Activated CD8-positive, alpha-beta T cell treated with anti-CD3 and anti-CD28 coated beads for 36 hours (primary cell): ENCODE data around the gene DGKG. TPM values are rescaled to one million over a fixed set of nuclear protein-coding genes. Genes with fewer than 3 reads are reported as not detected.

ENCODE experiments used
- ATAC-seq: fragments of 200-7000 bp; cut with Tn5 transposase; one replicate; pipeline ENCODE4 v1.10.0; 2021; ENCODE audit warnings: mild to moderate bottlenecking, moderate library complexity
- CTCF ChIA-PET: fragments of 350-600 bp; sonication (Branson Sonifier 250); formaldehyde crosslinking; loops from one replicate; lab custom pipeline; 2021; ENCODE audit warnings: antibody characterized with exemption; lab: Charles Lee
- POLR2A ChIA-PET: fragments of 350-600 bp; sonication (Branson Sonifier 250); formaldehyde crosslinking; loops from one replicate; lab custom pipeline; 2021; ENCODE audit warnings: antibody characterized with exemption; lab: Charles Lee
- DNase-seq: peaks from one replicate; pipeline ENCODE4 v3.0.0-alpha.2; 2020
- H3K27ac Mint-ChIP-seq: one replicate; pipeline ENCODE4 v1.8.0; 2021; ENCODE audit warnings: mild to moderate bottlenecking, mixed read lengths
- H3K27me3 Mint-ChIP-seq: one replicate; pipeline ENCODE4 v1.8.0; 2021; ENCODE audit warnings: mixed read lengths
- H3K36me3 Mint-ChIP-seq: one replicate; pipeline ENCODE4 v1.8.0; 2021; ENCODE audit warnings: low read depth, mixed read lengths
- H3K4me1 Mint-ChIP-seq: one replicate; pipeline ENCODE4 v1.8.0; 2021; ENCODE audit warnings: low read depth, mixed read lengths
- H3K4me3 Mint-ChIP-seq: one replicate; pipeline ENCODE4 v1.8.0; 2021; ENCODE audit warnings: mild to moderate bottlenecking, moderate library complexity, mixed read lengths
- H3K9me3 Mint-ChIP-seq: one replicate; pipeline ENCODE4 v1.8.0; 2021; ENCODE audit warnings: mixed read lengths
- CTCF ChIP-seq: fragments of 200-600 bp; IDR thresholded peaks from one replicate; pipeline ENCODE4 v1.8.0; 2022; ENCODE audit warnings: antibody characterized with exemption, mild to moderate bottlenecking
- intact Hi-C: fragments of 100-400 bp; cut with micrococcal nuclease; formaldehyde crosslinking; loops from one replicate; pipeline ENCODE4 v1.10.0; 2022
- total RNA-seq, 2 experiments: library from RNA; stranded (reverse); gene quantifications; one replicate each; pipeline ENCODE4 v1.2.3, GENCODE V29; 2021

DGKG gene
- total RNA-seq, 2 experiments from 2014 or later = 0.18 to 0.36 TPM

GRCh38 chr3:186137051-186137685 lies 224.9 kb downstream of the DGKG start:
- Mint-ChIP-seq H3K27ac (no peak overlapping the region), H3K36me3 (no peaks in the 10 kb centered on the region), H3K27me3 (peaks cover 4% of the 10 kb centered on the region), H3K9me3 (no peaks in the 10 kb centered on the region), H3K4me3 (no peak overlapping the region), H3K4me1 (no peaks in the 10 kb centered on the region)
- POLR2A ChIA-PET = no interaction called here
- CTCF ChIA-PET = no interaction called here
- intact Hi-C loops = no loop called here
- no peak for TF ChIP-seq CTCF
- DNase-seq (no peak), ATAC-seq (no peak)

GRCh38 chr3:186133980-186134379 lies 228.1 kb downstream of the DGKG start:
- intact Hi-C loops = no loop called here
- Mint-ChIP-seq H3K4me3 (no peak overlapping the region), H3K36me3 (no peaks in the 10 kb centered on the region), H3K4me1 (no peaks in the 10 kb centered on the region), H3K9me3 (no peaks in the 10 kb centered on the region), H3K27me3 (peaks cover 4% of the 10 kb centered on the region), H3K27ac (no peak overlapping the region)
- no peak for ATAC-seq
- CTCF ChIA-PET = interaction anchor here (1.6 kb wide), 1 partner anchor 406 kb away, joined by 4 read pairs; no protein-coding TSS in a partner anchor
- TF ChIP-seq CTCF = no peak
- POLR2A ChIA-PET = no interaction called here
- no peak for DNase-seq

GRCh38 chr3:186132487-186132886 lies 229.5 kb downstream of the DGKG start:
- H3K27me3 Mint-ChIP-seq = peaks cover 4% of the 10 kb centered on the region
- ChIA-PET POLR2A (interaction anchor here (1.4 kb wide), 1 partner anchor 11 kb away, joined by 5 read pairs; no protein-coding TSS in a partner anchor), CTCF (interaction anchor here (0.8 to 1.6 kb wide), 2 partner anchors 155 to 408 kb away, joined by 3 to 4 read pairs; no protein-coding TSS in a partner anchor)
- intact Hi-C loops = no loop called here
- no peak for TF ChIP-seq CTCF
- no peaks in the 10 kb centered on the region for H3K9me3 Mint-ChIP-seq
- ATAC-seq = no peak
- H3K4me1 Mint-ChIP-seq = no peaks in the 10 kb centered on the region
- no peak for DNase-seq
- no peak overlapping the region for H3K27ac Mint-ChIP-seq
- H3K4me3 Mint-ChIP-seq = no peak overlapping the region
- no peaks in the 10 kb centered on the region for H3K36me3 Mint-ChIP-seq

- Mint-ChIP-seq H3K27me3 (peaks cover 4% of the 10 kb centered on the region), H3K27ac (no peak overlapping the region), H3K4me1 (no peaks in the 10 kb centered on the region), H3K9me3 (no peaks in the 10 kb centered on the region), H3K4me3 (no peak overlapping the region), H3K36me3 (no peaks in the 10 kb centered on the region)
- ATAC-seq (no peak), DNase-seq (no peak)
- no peak for TF ChIP-seq CTCF
- POLR2A ChIA-PET = no interaction called here
- CTCF ChIA-PET = no interaction called here
- intact Hi-C loops = no loop called here
Measured at GRCh38 chr3:186129206-186129605, 232.8 kb downstream of the DGKG start.

GRCh38 chr3:186128158-186128557 lies 233.9 kb downstream of the DGKG start:
- Mint-ChIP-seq H3K27me3 (peaks cover 4% of the 10 kb centered on the region), H3K36me3 (no peaks in the 10 kb centered on the region), H3K9me3 (no peaks in the 10 kb centered on the region), H3K4me1 (no peaks in the 10 kb centered on the region), H3K4me3 (no peak overlapping the region), H3K27ac (no peak overlapping the region)
- ATAC-seq = no peak
- no peak for DNase-seq
- ChIA-PET CTCF (no interaction called here), POLR2A (no interaction called here)
- intact Hi-C loops = no loop called here
- TF ChIP-seq CTCF = no peak
